ENCODE data around the gene GUCY1A2.
A peak's percentile ranks its signal among the peaks of the same experiment; 100 is the strongest.

Gene GUCY1A2

DNA sequence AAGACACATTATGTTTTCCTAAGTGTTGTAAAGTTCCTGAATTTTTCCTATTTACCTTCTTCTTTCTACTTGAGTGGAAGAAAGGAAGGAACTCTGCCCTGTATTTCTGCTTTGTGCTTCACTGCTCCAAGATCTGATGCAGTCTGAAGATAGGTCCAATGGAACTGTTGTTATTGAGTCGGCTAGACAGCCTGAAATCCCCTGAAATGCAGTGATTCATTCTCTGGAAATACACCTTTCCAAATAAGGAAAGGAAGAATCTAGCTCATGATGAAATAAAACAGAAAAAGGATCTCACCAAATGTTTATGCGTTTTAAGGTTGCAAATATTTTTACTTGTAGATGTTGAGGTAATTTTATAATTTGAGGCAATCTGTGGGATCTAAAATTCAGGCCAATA is 322.8 kb downstream of the GUCY1A2 start:
- Mint-ChIP-seq H3K4me3 (no peak overlapping the region), H3K27me3 (ENCODE audit: low read depth) (no peaks in the 10 kb centered on the region), H3K9me3 (no peaks in the 10 kb centered on the region), H3K36me3 (ENCODE audit: low read depth) (no peaks in the 10 kb centered on the region), H3K27ac (peak overlapping the region in 2 of 3 experiments; percentile 39 to 47), H3K4me1 (no peaks in the 10 kb centered on the region)
- no peak for TF ChIP-seq CTCF (IDR thresholded peaks at IDR 0.05; ENCODE audit: unreplicated experiment in 3 of 3)

GRCh38 chr11:106694501-106694900 is 323.8 kb downstream of the GUCY1A2 start:
- Mint-ChIP-seq H3K4me3 (no peak overlapping the region), H3K36me3 (ENCODE audit: low read depth) (no peaks in the 10 kb centered on the region), H3K9me3 (no peaks in the 10 kb centered on the region), H3K27ac (no peak overlapping the region), H3K4me1 (no peaks in the 10 kb centered on the region), H3K27me3 (ENCODE audit: low read depth) (no peaks in the 10 kb centered on the region)
- no peak for TF ChIP-seq CTCF (IDR thresholded peaks at IDR 0.05; ENCODE audit: unreplicated experiment in 3 of 3)

- Mint-ChIP-seq H3K27ac (no peak overlapping the region), H3K36me3 (ENCODE audit: low read depth) (no peaks in the 10 kb centered on the region), H3K27me3 (ENCODE audit: low read depth) (no peaks in the 10 kb centered on the region), H3K4me1 (no peaks in the 10 kb centered on the region), H3K9me3 (no peaks in the 10 kb centered on the region), H3K4me3 (no peak overlapping the region)
- no peak for TF ChIP-seq CTCF (IDR thresholded peaks at IDR 0.05; ENCODE audit: unreplicated experiment in 3 of 3)
Measured at GRCh38 chr11:106691807-106692365, 326.4 kb downstream of the GUCY1A2 start.

GRCh38 chr11:106690923-106691322 is 327.4 kb downstream of the GUCY1A2 start:
- no peak overlapping the region for H3K4me3 Mint-ChIP-seq
- H3K36me3 Mint-ChIP-seq (ENCODE audit: low read depth) = no peaks in the 10 kb centered on the region
- H3K27me3 Mint-ChIP-seq (ENCODE audit: low read depth) = no peaks in the 10 kb centered on the region
- no peaks in the 10 kb centered on the region for H3K9me3 Mint-ChIP-seq
- H3K27ac Mint-ChIP-seq = no peak overlapping the region
- TF ChIP-seq CTCF (IDR thresholded peaks at IDR 0.05; ENCODE audit: unreplicated experiment in 3 of 3) = no peak
- no peaks in the 10 kb centered on the region for H3K4me1 Mint-ChIP-seq

DNA sequence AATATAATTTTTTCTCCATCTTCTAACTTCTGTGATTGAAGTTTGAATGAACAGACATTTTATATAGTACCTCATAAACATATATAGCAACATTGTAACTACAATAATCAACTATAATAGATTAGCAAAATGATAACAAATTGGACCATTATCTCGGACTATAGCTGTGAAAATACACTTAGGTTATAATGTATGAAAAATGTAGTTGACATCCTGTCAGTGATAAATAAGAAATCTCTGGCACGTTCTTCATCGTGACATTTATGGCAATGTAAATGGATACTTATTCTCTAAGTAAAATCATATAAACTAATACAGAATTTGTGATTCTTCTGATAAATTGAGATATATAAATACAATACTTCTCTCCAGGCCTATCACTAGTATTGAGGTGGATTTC is 333.3 kb downstream of the GUCY1A2 start:
- no peak overlapping the region for H3K27ac Mint-ChIP-seq
- no peaks in the 10 kb centered on the region for H3K9me3 Mint-ChIP-seq
- no peaks in the 10 kb centered on the region for H3K4me1 Mint-ChIP-seq
- no peaks in the 10 kb centered on the region for H3K27me3 Mint-ChIP-seq (ENCODE audit: low read depth)
- no peak overlapping the region for H3K4me3 Mint-ChIP-seq
- H3K36me3 Mint-ChIP-seq (ENCODE audit: low read depth) = no peaks in the 10 kb centered on the region
- no peak for TF ChIP-seq CTCF (IDR thresholded peaks at IDR 0.05; ENCODE audit: unreplicated experiment in 3 of 3)

DNA sequence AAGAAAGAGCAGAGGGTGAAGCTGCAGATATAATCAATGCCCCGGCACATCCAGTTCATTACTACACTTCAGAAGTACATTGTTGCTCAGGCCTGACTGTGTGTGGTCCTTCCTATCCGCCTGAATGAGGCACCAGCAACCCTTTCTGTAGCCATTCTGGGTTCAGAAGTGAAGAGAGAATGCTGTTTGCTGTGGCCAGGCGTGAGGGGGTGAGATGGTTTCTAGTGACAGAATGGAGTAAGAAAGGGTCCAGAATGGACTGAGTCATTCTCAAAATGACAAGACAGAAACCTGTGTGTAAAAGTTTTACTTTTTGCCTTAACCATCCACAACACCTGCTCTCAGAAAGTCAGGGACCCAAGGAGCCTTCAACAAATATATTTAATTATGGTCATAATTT is 334.8 kb downstream of the GUCY1A2 start:
- Mint-ChIP-seq H3K27ac (no peak overlapping the region), H3K27me3 (ENCODE audit: low read depth) (no peaks in the 10 kb centered on the region), H3K4me3 (no peak overlapping the region), H3K36me3 (ENCODE audit: low read depth) (no peaks in the 10 kb centered on the region), H3K4me1 (no peaks in the 10 kb centered on the region), H3K9me3 (no peaks in the 10 kb centered on the region)
- TF ChIP-seq CTCF (IDR thresholded peaks at IDR 0.05; ENCODE audit: unreplicated experiment in 3 of 3) = no peak

Measured in nephron (organoid).